Activated CD4-positive, CD25-positive, alpha-beta regulatory T cell (primary cell): ENCODE data around the gene TNRC6B.

Experiments used
- DNase-seq, 4 experiments: peaks; one replicate each; lab custom pipeline; 2025; lab: John Stamatoyannopoulos, UW

The TNRC6B gene

DNA sequence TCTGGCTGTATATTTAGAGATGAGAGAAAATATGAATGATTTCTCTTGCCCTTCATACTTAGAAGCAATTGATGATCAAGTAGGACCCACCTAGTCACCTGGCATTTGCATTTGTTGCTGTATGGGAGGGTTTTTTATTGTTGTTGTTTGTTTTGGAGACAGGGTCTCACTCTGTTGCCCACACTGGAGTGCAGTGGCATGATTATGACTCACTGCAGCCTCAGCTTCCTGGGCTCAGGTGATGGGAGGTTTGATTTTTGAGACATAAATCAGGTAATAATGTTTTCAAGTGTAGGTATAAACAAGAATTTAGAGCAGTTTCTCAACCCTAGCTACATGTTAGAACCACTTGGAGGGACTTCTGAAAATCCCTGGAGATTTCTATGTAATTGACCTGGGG lies 63.0 kb downstream of the TNRC6B start:
- no peak for DNase-seq

- DNase-seq, result no peak
These were observed 63.6 kb downstream of the TNRC6B start for GRCh38 chr22:40241200-40241763.

DNA sequence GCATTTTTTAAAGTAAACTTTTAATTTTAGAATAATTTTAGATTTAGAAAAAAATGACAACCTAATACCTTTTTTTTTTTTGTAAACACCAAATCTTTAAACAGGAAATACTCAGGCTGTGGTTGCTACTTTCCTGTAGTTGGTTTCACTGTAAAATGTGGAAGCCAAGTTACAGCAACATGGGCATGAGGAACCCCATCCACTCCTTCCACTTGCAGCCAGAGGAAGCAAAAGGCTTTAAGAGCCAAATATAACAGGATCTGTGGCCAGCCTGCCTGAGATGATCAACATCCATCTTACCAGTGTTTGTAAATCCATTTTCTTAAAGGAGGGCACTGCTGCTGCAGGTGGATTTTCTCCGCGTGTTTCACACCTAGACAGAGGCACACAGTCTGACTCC lies 66.2 kb downstream of the TNRC6B start:
- DNase-seq, result no peak

DNA sequence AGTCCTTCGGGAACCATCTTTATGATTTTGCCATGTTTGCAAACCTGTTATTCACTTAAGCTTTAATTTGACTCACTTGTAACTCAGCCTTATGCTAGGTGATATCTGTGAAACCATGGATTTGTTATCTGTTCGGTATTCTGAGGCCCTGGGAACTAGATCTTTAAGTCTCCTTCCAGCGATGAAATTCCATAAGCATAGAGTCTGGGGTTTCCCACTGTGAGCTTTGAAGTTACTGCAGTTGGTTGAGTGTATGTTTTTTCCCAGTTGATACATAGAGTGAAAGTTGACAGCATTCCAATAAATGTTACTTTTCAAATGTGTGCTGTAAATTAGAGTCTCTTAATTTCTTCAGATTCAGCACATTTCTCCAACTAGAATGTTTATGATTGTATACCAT lies 66.9 kb downstream of the TNRC6B start:
- no peak for DNase-seq

DNA sequence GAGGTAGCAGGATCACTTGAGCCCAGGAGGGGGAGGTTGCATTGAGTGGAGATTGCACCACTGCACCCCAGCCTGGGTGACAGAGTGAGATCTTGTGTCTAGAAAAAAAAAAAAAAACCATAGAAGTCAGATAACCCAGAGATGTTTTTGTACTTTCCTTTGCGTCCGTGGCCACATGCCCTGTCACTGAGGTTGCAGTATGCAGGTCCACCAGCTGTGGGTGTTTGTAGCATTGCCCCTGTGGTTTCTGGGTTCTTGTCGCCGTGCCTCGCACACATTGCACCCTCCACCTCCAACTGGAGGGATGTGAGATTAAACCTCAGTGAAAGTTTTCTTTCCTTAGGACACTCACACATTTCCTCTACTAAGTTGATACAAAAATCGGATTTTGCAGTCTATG lies 70.3 kb downstream of the TNRC6B start:
- no peak for DNase-seq

- no peak for DNase-seq
These were observed 71.6 kb downstream of the TNRC6B start for GRCh38 chr22:40249286-40249685.

GRCh38 chr22:40250608-40251007 lies 72.9 kb downstream of the TNRC6B start:
- no peak for DNase-seq

DNA sequence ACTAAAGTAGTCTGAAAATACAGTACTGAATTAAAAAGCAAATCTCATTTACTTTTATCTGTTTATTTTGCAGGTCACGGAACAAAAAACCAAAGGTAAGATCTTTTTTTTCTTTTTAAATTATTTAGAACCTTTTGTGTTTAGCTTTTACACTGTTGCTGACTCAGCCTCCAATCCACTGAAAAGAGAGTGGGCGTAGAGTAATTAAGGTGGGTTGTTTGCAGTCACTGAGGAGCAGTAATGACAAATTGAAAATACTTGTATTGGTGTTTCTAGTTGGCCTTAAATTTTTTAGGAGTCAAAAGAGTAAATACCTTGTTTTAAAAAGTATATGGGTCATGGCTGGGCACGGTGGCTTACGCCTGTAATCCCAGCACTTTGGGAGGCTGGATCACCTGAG lies 73.4 kb downstream of the TNRC6B start:
- DNase-seq, result no peak

DNA sequence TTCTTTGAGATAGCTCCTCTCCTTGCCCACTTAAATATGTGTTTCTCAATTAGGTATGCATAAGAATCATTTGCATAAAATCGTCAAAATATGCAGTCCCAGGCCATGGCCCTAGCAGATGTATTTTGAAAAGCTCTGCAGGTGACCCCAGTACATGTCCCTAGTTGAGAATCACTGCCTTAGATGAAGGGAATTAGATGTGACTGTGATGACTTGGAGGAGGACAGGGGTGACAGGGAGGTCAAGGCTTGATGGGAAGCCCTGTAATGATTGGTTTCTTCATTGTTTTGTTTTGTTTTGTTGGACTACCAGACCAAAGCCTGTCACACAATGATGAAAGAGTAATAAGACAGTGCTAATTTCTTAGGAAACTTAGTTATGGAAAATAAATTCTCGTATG lies 74.4 kb downstream of the TNRC6B start:
- DNase-seq, result no peak

DNA sequence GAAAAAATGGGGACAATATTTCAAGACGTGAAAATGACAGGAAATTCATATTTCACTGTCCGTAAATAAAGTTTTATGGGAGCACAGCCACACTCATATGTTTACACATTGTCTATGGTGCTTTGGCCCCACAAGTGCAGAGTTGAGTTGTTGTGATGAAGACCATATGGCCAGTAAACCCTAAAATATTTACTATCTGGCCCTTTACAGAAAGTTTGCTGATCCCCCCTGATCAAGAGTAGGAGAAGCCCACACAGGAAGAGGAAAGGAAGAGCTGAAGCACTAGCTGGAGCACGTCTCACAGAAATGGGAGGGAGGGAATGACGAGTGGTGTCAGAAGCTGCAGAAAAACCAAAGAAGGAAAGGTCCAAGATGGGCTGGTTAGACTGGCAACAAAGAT lies 78.8 kb downstream of the TNRC6B start:
- no peak for DNase-seq

- no peak for DNase-seq
These were observed 80.3 kb downstream of the TNRC6B start for GRCh38 chr22:40258017-40258416.

DNA sequence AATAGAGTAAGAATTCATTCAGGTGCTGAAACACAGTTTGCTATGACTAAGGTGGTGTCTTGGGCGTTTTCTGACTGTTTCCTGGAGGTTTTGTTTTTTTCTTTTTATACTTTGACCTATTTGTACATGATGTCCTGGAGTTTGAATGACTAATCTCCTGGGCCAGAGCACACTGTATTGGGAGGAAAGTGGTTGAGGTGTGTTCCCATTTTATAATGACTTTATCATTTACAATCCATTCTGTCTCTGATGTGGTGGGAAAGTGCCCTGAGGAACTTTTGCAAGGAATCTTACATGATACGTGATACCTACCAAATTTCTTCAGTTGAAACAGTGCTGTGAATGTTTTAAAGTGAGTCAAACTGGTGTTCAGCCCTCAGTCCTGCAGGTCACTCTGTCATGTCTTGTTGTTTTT lies 80.8 kb downstream of the TNRC6B start:
- DNase-seq, result no peak

DNA sequence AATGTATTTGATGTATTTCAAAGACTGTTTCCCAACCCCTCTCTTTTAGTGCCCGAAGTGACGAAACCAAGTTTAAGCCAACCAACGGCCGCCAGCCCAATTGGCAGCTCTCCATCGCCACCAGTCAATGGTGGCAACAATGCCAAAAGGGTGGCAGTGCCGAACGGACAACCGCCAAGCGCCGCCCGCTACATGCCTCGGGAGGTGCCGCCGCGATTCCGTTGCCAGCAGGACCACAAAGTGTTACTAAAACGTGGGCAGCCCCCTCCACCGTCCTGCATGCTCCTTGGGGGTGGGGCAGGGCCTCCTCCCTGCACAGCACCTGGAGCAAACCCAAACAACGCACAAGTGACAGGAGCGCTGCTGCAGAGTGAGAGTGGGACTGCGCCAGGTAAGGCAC lies 84.1 kb downstream of the TNRC6B start:
- DNase-seq, result no peak

GRCh38 chr22:40263191-40263590 lies 85.5 kb downstream of the TNRC6B start:
- no peak for DNase-seq

DNA sequence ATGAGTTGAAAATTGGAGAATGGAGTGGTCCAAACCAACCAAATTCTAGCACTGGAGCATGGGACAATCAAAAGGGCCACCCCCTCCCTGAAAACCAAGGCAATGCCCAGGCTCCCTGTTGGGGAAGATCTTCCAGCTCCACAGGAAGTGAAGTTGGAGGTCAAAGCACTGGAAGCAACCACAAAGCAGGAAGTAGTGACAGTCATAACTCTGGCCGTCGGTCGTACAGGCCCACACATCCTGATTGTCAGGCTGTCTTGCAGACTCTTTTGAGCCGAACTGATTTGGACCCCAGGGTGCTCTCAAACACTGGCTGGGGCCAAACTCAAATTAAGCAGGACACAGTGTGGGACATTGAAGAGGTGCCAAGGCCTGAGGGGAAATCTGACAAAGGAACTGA lies 88.1 kb downstream of the TNRC6B start:
- no peak for DNase-seq

DNA sequence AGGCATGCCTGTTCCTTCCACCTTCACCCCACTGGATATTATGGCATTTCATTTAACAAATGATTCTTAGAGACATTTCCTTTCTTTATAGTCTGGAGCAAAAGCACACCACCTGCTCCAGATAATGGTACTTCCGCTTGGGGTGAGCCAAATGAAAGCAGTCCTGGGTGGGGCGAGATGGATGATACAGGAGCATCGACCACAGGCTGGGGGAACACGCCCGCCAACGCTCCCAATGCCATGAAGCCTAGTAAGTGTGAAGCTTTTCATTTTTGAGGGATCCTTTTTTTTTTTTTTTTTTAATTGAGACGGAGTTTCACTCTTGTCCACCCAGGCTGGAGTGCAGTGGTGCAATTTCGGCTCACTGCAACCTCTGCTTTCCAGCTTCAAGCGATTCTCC lies 92.3 kb downstream of the TNRC6B start:
- DNase-seq, result no peak

DNA sequence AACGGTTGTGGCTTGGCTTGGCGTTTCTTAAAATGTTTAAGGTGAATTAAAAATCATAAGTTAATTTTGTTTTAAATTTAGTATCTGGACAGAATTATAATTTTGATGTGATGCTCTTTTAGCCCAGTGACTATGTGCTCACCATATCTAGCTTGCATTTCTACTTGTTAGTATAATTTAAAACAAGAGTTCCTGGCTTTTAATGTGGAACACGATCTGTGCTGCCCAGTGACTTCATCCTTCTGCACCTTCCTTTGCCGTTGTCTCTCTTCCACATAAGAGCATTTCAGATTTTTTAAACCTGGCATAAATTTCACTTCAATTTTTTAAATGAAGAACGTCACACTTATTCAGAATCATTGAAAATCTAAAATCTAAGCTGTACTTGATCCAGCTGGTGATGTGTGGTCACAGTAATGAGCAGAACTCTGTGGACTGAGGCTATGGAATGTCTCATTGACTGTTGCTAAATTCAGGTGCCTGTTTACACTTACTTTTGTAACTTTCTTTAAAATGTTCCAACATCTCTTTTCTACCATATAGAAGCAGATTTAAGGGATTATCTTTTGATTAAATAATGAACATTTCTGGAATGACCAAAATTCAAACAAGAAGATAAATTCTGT lies 93.1 kb downstream of the TNRC6B start:
- DNase-seq, result no peak

DNA sequence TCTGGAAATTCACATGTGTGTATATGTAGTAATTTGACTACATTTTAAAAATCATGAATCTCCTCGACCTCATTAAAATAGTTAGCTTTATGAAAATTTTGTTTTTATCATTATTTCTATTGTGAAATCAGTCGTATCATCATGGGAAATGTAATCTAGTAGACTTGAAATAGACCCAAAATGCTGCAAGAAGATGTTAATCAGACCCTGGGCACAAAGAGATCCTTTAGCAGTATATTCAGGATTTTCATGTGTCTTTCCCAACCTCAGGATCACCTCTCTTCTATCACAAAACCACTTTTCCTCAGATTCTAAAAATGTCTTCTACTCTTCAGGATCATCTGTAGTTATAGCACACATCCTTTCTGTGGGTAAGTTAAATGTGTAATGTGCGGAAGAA lies 93.7 kb downstream of the TNRC6B start:
- DNase-seq, result no peak

GRCh38 chr22:40273319-40273718 lies 95.6 kb downstream of the TNRC6B start:
- no peak for DNase-seq

DNA sequence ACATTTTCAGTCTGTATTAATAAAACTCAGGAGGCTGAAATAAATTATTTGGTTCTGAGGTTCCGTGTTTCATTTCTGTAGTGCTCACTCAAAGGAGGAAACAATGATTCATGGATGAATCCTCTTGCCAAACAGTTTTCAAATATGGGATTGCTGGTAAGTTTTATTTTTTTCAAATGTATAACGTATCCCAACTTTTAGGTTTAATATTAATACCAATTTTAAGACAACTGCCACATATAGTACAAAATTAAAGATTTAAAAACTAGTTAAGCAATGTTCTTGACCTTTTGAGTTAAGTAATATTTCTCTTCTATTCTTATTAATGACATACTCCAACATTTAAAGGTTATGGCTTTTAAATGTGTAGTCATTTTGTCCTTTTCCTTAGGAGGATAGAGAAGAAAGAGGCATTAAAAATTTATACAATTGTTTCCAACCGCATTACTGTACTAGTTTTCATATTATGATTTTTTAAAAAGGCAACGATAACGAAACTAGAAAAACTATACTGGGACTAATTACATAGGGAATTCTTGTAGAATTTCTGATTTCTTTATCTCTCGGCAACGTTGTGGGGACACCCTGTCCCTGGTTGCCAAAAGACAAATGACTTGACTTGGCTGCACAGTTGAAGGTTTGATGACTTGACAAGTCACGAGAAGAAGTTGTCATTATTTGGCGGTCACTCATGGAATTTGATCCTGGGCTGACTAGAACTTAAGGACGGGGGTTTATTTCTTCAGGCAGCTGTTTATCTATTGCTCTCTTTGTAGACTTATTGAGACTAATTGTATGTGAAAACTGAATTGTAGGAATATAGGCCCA lies 99.5 kb downstream of the TNRC6B start:
- DNase-seq, result no peak

DNA sequence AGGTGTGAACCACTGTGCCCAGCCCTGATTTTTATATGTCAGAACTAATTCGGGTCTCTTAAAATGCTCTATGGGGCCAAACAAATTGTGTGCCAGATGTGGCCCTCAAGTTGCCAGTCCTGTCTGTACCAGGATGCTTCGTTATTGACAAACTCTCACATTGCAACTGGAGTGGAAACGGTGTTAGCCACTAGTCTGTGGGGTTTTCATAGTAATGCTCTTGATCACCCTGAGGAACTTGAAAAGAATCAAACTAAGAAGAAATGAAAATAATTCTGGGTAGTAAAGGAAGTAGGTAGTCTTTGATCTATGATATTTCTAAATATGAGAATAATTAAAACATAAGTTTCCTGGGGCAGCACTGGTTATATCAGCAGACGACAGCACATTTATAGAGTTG lies 101.3 kb downstream of the TNRC6B start:
- no peak for DNase-seq

- no peak for DNase-seq
These were observed 104.0 kb downstream of the TNRC6B start for GRCh38 chr22:40281717-40282116.

- DNase-seq, result no peak
These were observed 107.8 kb downstream of the TNRC6B start for GRCh38 chr22:40285513-40285912.
